ENCODE measurements around the gene SLC1A3.
A peak's percentile ranks its signal among the peaks of the same experiment; 100 is the strongest.

The SLC1A3 gene

DNA sequence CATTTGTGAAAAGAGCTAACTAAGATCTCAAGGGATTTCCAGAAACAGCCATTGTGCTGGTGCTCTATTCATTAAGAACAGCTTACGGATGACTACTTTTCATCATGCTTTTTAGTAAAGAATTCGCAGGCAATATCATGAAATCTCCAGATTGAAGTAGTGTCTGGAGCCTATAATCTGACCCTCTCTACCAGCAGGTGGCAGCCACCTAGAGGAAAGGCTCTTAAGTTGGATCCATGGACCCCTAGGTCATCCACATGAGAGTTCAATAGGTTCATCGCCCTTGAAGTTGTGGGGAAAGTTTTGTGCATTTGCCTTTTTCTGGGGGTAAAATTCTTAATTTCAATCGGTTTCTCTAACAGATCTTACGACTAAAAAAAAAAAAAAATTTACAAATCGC, 82.3 kb downstream of the SLC1A3 start:
- DNase-seq (ENCODE audit: low read depth) = no peak

DNA sequence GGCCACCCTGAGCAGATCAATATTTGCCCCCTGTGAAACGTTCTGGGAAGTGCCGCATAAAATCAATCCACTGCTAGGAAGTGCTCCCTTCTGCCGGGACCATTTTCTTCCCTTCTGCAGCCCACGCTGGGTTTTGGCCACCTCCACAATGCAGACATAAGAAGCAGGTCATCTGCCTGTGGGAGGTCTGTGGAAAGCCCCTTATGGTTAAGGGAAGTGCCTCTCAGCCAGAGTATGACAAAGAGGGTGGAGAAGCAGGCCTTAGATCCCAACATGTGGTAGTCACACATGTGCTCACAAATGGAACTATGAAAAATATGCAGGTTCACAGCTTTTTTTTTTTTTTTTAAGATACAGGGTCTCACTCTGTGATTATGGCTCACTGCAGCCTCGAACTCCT, 82.8 kb downstream of the SLC1A3 start:
- no peak for DNase-seq (ENCODE audit: low read depth)

DNA sequence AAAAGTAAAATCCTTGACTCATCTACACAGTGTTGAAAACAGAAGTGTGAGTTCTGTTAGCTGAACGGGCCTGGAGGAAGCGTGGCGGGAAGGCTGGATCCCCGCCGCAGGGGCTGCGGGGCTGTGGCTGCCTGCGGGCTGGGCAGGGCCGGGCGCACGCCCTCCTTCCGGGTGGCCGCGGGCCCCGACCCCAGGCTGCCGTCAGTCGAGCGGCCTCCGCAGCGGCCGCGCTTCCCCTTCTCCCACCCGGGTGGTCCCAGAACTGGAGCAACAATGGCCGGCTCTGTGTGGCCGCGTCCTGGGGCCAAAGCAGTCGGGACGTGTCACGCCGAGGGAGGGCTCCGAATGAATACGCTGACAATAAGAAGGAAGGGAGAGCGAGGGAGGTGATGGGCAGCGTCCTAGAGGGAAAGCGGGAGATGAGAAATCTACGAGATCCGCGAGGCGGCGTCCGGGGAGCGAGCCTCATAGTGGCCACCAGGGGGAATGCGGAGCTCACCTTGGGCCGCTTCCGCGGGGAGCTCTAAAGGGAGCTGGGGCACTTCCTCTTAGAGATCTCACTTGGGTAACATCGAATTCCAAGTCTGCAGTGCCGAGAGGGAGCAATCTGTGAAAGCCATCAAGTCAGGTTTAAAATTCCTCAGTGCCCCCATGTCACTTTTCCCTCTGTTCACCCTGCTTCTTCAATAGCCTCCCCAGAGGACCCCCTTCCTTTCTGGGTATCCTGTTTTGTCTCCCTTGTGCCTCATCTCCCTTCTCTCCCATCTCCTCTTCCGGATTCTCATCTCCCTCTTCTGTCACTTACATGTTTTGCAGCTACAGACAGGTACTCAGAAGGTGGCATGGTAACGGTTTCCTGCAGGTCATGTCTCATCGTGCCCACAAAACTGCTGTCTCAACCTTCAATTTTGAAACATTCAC, 83.9 kb downstream of the SLC1A3 start:
- peak; percentile 54 for DNase-seq (ENCODE audit: low read depth)

DNA sequence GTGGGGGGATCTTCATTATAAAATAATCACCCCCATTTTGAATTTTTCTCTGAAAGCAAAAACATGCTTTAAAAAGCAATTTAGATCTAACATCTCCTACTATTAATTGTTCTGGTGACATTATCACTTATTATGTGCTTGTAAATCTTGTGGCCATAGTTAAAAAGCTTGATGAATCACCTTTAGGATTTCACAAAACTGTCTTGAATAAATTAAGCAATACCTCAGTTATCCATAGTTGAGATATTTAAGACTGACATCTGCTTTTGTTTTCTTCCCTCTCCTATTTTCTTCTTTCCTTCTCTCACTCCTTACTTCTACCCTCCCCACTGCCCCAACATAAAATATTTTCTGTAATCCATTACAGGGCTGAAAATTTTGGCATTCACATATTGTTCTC, 84.8 kb downstream of the SLC1A3 start:
- DNase-seq (ENCODE audit: low read depth) = no peak

DNA sequence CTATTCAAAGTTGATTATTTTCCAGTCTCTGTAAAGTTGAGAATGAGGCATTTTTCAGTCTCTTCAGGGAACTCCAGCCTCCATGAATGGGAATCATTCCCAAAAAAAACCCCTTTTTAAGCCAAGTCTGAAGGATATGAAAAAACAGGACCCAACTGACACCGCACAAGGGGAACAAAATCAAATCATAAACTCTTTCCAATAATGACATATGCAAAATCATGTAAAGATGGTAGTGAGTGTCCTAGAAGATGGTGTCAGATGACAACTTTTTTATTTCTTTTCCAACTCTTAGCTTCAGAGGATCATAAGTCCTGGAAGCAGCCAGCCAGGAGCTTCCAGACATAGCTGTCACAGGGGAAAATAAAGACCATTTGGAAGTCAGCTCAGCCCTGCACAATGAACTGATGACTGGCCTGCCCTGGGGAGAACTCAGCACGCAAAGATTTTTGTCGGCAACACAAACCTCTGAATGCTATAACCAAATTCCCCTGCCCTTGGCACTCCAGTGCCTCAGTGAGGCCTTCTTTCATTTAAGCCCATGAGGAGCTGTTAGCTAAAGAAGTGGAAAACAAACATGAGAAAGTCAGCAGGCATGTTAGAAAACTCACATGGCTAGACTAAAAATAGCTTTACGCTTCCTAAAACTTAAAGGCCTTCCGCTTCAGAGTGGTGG, 85.4 kb downstream of the SLC1A3 start:
- no peak for DNase-seq (ENCODE audit: low read depth)

DNA sequence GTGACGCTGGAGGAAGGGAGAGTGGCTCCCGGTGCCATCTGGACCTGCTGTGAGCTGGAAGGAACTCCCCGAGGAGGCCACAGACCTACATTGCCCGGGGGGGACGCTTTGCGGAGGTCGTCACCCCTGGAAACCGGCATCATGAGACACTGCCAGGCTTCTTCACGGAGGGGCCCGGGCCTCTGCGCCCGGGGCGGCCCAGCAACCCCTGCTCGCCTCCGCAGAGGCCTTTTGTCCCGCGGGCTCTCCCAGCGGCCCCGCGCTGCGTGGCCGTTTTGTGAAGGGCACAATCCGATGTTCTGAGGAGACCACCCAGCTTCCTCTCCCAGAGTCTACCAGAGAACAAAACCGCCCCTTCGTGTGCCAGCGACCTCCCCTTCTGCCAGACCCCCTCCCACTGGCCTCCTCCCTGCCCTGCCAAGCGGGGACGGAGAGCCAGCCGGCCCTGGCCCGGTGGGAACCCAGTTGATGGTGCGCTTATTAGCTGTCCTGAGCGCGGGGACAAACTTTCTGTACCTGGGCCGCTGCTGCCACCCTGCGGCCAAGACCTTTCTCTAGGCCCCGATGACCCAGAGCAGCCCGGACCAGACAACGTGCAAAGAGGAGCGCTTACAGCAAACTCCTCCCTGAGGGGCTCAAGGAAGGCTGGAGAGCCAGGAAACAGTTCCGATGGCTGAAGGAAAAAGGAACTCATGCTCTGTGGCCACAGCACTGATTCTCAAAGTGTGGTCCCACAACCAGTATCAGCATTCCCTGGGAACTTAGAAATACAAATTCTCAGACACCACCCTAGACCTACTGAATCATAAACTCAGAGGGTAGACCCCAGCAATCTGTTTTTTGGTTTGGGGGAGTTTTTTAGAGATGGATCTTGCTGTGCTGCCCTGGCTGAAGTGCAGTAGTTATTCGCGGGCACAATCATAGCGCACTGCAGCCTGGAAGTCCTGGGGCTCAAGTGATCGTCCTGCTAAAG, 86.7 kb downstream of the SLC1A3 start:
- DNase-seq (ENCODE audit: low read depth) = peak; percentile 49

DNA sequence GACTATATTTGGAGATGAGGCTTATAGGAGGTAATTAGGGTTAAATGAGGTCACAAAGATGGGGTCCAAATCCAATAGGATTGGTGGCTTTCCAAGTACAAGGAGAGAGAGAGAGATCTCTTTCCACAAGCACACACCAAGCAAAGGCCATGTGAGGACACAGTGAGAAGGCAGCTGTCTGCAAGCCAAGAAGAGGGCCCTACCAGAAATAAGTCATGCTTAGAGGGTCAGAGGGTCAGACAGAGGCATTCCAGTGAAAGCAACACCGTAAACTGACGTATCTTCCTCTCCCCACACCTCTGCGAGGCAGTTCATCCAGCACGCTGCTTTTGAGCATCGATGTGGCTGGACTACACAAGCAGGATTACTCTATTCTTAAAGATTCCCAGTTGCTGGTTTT, 87.9 kb downstream of the SLC1A3 start:
- DNase-seq (ENCODE audit: low read depth) = no peak

DNA sequence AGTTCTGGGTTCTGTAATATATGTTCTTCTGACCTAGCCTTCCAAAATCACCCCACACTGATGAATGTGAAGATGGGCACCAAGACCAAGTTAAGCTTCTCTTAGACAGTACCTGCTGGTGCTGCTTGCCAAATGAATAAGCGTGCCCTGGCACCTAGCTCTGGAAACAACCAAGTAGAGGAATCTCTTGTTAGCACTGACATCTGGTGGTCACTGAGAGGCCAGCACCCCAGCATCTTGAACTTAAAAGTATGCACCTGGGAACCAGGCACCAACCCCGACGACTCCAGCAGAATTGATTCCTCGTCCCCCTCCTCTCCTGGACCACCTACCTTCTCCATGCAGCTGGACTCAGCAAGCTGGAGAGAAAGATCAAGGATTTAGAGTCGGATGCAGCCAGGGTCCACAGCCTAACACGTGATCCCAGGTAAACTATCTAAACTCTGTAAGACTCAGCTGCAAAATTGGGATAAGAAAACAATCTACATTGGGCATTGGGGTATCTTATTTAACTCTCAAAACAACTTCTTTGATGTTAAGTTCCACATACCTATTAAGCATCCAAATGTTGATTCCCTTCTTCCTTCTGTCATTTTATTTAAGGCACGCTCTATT, 89.8 kb downstream of the SLC1A3 start:
- DNase-seq (ENCODE audit: low read depth) = peak; percentile 44

DNA sequence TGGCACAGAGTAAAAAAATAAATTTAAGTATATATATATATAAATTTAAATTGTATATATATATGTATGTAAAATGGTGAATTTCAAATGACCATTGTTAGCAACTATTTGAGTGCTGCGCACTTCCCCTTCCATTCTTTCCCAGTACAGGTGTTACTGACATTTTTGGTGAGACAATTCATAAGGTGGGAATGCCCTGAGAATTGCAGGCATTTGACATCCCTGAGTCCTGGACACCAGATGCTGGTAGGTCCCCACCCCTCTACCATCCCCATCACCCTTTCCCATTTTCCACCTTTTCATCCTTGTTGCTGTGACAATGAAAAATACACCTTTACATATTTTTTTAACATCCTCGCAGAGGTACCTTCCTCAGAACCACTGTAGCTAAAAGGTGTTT, 91.6 kb downstream of the SLC1A3 start:
- DNase-seq (ENCODE audit: low read depth) = no peak

DNA sequence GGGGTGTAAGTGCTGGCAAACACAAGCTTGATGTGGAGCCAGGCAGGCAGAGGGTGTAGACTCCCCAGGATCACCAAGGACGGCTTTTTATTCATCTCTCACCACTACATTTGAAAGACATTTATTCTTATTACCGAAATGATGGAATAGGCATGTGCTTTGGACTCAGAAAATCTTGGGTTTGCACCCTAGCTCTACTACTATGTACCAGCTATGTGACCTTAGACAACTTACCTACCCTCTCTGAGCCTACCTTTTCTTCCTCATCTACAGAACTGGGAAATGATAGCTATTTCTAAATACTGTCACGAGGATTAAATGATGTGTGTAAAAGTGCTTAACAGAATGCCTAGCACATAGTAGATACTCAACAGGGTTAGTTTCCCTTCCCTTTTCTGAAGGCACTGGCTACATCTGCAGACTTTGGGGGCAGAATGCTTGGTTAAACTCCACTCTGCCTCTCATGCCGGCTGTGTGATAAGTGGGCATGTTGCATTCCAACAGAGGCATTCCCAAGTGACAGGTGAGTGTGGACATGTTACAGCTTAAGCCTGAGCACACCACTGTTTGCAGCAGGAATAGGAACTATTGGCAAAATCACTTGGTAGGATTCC, 94.8 kb downstream of the SLC1A3 start:
- DNase-seq (ENCODE audit: low read depth) = no peak

DNA sequence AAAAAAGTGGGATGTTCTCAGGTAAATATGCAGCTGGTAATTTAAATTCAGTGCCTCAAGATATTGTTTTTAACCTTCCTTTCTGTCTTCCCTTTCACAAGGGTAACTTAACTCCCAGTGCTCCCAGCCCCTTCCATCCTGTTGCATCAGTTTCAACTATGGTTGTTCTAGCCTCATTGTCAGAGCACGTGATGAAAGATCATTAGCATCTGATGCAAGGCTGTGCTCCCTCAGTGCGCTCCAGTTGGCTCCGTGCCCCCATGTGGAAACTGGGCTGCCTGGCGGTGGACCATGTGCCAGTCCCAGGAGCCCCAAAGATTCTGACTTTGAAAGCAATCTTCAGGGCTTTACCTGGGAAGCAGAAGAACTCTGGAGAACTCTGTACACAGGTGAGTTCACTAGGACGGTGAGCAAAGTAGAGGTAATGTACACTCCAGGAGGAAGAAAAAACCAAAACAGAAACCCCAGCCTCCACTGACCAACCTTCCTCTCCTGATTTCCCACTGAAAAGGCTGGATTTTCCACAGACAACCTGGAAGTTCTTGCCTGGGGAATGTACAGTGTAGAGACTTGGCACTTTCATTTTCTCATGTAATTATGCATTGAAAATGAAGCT, 96.9 kb downstream of the SLC1A3 start:
- peak; percentile 62 for DNase-seq (ENCODE audit: low read depth)

DNA sequence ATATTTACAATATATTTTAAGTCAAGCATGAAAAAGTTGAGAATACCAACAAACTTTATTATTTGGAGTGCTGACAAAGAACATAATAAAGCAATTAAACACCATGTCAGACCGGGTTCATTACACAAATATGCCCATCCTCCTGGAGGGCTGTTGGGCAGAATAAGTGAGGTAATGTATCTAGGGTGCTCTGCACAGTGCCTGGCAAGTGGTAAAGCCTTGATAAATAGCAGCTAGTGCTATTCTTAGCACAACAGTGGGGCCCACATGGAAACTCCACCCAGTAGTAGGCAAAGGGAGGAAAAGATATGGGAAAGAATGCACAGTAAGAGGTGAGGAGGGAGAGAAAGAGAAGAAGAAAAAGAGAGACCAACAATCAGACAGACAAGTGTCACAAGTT, 97.7 kb downstream of the SLC1A3 start:
- no peak for DNase-seq (ENCODE audit: low read depth)

DNA sequence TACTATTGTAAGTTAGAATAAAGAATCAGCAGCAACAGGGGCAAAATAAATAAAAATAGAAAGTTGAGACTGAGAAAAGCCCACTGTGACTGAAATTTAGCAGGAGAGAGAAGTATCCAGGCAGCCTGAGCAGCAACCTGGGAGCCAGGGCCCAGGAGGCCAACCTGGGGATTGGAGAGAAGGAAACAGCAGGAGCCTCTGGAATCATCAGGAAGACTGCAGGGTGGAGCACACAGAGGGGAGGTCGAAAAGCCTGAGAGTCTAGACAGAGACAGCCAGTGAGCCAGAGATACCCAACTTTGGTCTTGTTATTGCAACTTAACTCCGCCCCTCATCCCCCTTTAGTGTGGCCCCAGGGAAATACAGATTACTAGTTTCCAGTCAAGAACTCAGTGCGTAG, 98.6 kb downstream of the SLC1A3 start:
- no peak for DNase-seq (ENCODE audit: low read depth)

DNA sequence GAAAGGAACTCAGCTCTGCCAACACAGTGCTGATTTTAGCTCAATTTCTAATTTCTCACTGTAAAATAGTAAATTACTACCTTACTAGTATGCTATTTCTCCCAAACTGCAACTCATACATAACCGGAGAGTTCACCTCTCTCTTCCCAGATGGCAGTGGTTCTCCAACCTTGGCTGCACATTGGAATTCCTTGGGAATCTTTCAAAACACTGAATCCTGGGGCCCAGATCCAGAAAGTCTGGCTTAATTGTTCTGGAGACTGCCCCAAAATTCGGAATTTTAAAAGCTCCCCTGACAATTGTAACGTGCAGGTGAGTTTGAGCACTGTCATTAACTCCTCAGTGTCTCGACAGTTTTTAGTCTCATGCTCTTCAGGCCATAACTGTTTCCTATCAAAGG, 100.3 kb downstream of the SLC1A3 start:
- DNase-seq (ENCODE audit: low read depth) = no peak

DNA sequence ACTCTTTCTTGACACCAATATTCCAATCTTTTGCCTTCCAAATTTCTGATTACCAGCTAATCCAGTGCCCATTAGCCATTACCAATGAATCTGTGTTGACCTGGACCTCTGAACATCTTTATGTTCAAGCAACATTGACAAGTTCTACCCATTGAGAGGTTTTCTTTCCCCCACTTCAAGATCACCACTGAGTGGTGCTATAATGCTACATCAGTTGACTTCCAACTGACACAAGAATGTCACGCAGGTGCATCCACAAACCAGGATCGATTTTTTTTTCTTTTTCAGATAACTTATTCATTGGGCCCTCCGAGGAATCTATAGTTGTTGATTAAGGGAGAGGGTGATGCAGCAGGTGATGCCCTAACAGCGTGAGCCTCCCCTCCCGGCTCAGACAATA, 102.6 kb downstream of the SLC1A3 start:
- no peak for DNase-seq (ENCODE audit: low read depth)

DNA sequence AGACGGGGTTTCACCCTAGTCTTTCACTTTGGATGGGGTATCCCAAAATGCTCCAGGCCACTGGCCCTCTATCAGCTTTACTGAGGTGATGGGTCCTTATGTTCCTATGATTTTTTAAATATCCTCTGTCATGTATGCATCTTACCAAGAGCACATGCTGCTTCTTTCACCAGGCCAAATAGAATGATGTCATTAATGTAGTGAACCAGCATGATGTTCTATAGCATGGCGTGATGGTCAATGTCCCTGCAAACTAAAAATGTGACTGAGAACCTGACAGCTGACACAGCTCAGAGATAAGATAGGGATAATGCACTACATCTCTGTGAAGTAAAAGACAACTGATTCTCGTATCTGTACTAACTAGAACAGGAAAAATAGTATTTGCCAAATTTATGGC, 103.6 kb downstream of the SLC1A3 start:
- no peak for DNase-seq (ENCODE audit: low read depth)

DNA sequence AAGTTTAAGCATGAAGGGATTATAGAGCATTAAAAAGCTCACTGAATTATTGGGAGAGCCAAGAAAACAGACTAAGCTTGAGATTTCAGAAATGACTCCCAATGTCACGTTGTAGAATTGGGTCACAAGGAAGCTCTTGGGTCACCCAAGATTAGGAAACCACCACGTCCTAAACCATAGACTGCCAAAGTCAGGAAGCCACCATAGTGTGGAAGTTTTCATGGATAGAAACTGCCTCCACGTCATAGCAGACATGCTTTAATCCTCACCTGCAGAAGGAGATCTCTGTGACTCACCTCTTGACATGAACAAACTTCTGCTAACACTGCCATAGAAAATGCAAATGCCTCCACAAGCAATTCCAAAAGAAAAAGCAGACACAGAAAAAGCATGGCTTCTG, 106.3 kb downstream of the SLC1A3 start:
- DNase-seq (ENCODE audit: low read depth) = no peak

DNA sequence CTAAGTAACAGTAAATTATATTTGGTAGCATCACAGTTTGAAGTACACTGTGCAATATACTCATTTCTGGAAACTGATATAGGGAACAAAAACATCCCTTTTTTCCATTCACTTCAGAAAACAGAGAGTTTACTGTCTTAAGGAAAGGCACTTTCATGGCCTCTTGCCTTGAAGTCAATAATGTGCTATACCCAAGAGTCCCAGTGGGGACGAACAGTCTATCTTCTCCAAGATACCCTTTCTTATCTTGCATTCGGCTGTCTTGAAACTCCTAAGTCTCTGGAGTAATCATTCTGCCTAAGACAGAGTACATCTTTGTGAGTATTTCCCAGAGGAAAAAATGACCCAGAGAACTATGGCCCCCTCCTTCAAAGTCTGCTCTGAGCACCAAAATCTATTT, 107.1 kb downstream of the SLC1A3 start:
- DNase-seq (ENCODE audit: low read depth) = no peak

DNA sequence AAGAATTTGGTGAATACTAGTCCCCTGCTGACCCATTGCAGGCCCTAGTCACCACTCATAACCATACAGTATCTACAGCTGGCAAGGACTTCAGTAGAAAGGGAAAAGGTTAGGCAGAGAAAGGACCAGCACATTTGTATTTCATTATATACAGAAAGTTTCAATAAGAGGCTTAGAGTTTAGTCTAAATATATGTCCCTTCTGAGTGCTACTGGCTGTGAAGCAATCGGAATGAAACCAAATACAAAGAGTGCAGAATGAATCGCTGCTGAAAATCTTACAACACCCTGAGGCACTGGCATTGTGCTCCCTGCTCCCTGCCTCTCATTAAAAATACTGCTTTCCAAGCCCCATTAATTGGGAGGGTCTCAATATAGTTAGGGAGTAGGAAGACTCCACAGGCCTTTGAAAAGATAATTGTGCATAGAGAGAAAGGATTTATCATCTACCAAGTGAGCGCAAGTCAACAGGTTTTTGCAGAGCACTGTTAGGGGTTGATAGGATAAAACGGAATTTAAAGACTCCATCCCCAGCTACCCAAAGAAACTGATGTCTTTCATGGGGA, 110.8 kb downstream of the SLC1A3 start:
- DNase-seq (ENCODE audit: low read depth) = no peak

DNA sequence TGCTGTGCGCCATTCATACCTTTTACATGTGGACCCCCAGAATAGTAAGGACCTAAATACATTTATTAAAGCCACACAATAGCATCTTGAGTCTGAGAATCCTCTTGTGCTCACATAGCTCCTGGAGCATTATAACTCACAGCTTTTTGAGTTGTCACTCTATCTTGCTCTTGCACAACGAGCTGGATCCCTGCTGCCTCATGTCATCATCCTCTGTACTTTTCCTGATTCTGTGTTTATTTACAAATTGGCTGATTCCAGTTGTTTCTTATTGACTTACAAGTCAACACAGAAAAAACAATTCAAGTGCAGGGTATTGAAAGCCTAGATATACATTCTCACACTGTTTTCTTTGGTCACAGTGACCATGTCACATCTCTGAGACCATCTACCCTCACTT, 112.9 kb downstream of the SLC1A3 start:
- no peak for DNase-seq (ENCODE audit: low read depth)

DNA sequence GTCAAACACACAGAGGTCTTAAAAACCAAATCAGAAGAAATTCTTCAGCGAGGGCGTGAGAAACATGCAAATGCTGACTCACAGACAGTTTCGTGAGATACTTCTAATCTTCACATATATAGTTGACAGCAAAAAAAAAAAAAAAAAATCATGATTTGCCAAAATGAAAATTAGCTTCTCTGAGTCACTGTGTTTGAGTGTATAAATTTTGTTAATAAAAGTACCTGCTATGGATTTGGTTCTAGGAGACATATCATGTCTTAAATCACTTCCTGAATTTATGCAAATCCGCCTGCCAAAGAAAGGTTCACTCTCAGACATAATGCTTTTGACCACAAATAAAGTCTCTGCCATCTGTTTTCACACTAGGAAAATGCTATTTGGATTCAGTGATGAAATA, 114.3 kb downstream of the SLC1A3 start:
- DNase-seq (ENCODE audit: low read depth) = no peak

Measured in fibroblast of the conjunctiva (primary cell).